GM12872 (cell line): Measurements from ENCODE around the gene CFAP298.

Experiments used
- CTCF ChIP-seq: IDR thresholded peaks from 3 replicates; pipeline ENCODE4 v1.5.1; 2011; ENCODE audit warnings: low read depth, mild to moderate bottlenecking, low read length, moderate library complexity; ENCODE audit not compliant: insufficient read depth

CFAP298 gene

GRCh38 chr21:32558106-32558505 lies 54.1 kb downstream of the CFAP298 start:
- no peak for TF ChIP-seq CTCF

GRCh38 chr21:32554832-32555638 lies 57.1 kb downstream of the CFAP298 start:
- TF ChIP-seq CTCF = no peak

GRCh38 chr21:32549886-32550285 lies 62.3 kb downstream of the CFAP298 start:
- TF ChIP-seq CTCF = no peak

GRCh38 chr21:32549440-32549839 lies 62.7 kb downstream of the CFAP298 start:
- TF ChIP-seq CTCF = no peak
